Measurements from ENCODE around the gene FANK1.
"Not testable (repeated sequence)": the region's sequence is repeated elsewhere in the genome, so short reads cannot be mapped to it uniquely, and the experiment has no call there.

The FANK1 gene

DNA sequence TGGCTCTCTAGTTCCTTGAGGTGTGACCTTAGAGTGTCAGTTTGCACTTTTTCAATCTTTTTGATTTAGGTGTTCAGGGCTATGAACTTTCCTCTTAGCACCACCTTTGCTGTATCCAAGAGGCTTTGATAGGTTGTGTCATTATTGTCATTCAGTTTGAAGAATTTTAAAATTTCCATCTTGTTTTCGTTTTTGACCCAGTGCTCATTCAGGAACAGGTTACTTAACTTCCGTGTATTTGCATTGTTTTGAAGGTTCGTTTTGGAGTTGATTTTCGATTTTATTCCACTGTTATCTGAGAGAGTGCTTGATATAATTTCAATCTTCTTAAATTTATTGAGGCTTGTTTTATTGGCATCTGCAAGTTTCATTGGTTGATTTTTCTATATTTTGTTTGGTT, 37.3 kb downstream of the FANK1 start:
- no peak for DNase-seq

DNA sequence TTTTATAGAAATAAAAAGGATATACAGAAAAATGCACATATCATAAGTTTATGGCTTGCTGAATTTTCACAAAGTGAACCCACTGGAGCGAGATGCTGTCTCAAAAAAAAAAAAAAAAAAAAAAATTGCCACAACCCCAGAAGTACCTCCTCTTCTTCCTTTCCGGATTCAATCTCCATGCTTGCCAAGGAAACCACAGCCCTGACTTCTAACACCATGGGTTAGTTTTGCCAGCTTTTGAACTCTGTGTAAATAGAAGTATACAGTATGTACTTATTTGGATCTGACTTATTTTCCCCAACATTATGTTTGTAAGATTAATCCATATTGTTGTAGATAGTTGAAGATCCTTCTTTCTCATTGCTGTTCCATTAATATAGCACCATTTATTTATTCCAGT, 40.0 kb downstream of the FANK1 start:
- DNase-seq: no peak

DNA sequence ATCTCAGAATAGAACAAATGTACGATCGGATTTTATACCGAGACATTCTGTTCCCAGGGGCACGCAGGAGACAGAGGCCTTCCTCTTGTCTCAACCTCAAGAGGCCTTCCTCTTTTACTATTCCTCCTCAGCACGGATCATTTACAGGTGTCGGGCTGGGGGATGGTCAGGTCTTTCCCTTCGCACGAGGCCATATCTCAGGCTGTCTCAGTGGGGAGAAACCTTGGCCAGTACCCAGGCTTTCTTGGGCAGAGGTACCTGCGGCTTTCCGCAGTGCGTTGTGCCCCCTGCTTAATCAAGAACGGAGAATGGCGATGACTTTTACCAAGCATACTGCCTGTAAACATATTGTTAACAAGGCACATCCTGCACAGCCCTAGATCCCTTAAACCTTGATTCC, 44.2 kb downstream of the FANK1 start:
- DNase-seq: no peak

DNA sequence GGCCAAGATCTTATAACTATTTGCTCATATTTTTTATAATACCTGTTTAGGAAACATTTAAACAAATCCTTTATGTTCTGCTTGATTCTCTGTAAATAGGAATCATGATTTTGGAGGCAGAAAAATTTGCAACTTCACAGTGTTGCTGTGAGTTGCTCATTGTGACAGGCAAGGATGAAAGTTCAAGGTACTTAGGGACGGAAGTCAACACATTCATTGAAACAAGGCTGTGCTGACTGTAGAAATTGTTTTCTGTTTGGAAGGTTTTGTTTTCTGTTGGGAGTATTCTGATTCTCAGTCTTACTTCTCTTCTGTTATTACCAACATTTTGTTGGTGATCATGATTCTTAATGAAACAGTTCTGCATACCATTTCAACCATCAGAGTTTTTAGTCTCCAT, 54.9 kb downstream of the FANK1 start:
- DNase-seq: no peak

DNA sequence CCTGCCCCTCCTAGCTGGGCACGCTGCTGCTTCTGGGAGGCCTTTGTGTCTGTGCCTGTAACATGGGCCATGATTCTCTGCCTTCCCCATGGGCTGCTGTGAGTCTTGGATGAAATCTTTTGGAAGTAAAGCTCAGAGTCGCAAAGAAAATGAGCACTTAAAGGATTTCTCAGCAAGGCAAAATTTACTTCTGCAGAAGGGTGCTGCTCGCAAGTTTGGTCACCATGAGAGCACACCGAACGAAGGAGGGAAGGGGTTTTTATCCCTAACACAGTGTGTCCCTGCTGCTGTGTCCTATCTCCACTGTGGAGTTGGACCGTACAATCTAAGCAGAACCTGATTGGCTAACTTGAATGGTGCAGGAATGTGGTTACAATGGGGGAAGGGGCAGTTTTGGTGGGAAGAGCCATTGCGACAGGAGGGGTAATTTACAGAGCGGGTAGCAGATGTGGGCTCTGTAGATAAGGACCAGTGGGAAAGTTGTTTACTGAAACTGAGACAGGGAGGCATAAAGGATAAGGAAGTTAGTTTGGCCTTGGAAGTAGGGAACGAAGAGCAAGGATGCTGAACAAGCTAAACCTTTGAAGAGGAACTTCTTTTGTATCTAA, 57.5 kb downstream of the FANK1 start:
- DNase-seq: no peak

DNA sequence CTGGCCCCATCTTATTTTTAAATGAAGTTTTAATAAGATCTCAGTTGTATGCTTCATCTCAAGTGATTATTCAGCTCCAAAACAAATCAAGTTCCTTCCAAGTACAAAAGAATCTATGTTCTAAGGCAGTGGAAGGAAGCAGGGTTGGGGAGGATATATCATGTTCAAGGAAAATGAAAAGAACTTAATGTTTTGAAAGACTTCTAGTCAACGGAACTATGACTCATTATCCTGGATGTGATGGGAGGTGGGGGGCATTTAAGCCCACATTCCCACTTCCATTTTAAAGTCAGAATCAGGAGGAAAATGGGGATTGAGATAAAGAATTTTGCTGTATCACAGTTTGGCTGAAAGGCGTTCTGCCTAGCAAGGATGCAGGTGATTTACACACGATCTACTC, 59.4 kb downstream of the FANK1 start:
- DNase-seq: no peak

DNA sequence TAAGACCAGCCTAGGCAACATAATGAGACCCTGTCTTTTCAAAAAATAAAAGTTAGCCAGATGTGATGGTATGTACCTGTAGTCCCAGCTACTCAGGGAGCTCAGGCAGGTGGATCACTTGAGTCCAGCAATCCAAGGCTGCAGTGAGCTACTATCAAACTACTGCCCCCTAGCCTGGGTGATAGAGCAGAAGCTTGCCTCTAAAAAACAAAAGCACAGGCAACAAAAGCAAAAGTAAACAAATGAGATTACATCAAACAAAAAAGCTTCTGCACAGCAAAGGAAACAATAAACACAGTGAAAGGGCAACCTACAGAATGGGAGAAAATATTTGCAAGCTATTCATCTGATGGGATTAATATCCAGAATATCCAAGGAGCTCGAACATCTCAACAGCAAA, 65.4 kb downstream of the FANK1 start:
- no peak for DNase-seq

DNA sequence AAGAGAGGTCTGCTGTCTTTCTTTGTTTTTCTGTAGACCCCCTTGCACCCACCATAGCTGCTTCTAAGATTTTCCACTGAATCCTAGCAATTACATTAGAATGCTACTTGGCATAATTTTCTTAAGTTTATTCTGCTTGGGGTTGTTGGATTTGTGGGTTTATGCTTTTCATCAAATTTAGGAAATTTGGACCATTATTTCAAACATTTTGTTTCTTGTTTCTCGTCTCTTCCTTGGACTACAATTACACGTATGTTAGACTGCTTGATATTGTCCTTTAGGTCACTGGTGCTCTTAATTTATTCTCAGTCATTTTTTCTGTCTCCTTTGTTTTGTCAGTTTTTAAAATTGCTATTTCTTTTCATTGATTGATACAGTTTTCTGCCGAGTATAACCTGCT, 65.8 kb downstream of the FANK1 start:
- DNase-seq: no peak

DNA sequence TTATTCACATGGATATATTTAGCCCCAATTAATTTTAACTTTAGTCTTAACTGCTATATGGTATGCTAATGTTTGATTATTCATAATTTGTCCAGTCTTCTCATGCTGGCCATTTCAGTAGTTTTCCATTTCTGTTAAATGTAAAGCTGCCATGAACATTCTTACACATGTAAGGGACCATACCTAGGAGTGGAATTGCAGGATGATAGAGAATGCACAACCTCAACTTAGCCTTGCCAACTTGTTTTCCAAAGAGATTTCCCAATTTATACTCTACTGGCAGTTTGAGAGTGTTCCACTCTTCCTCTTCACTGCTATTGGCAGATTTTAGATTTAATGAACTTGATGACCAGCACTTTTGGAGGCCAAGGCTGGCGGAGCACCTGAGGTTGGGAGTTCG, 68.2 kb downstream of the FANK1 start:
- no peak for DNase-seq

DNA sequence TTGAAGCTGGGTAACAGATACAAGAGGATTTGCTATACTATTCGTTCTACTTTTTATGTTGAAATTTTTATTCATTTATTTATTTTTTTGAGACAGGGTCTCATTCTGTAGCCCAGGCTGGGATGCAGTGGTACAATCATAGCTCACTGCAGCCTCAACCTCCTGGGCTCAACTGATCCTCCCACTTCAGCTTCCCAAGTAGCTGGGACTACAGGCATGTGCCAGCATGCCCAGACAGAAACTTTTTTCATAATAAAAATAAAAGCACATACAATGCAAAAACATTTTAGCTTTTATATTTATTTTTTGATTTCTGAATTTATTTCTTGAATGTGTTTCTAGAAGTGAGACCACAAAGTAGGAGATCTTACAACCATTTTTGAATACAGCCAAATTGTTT, 71.2 kb downstream of the FANK1 start:
- no peak for DNase-seq

DNA sequence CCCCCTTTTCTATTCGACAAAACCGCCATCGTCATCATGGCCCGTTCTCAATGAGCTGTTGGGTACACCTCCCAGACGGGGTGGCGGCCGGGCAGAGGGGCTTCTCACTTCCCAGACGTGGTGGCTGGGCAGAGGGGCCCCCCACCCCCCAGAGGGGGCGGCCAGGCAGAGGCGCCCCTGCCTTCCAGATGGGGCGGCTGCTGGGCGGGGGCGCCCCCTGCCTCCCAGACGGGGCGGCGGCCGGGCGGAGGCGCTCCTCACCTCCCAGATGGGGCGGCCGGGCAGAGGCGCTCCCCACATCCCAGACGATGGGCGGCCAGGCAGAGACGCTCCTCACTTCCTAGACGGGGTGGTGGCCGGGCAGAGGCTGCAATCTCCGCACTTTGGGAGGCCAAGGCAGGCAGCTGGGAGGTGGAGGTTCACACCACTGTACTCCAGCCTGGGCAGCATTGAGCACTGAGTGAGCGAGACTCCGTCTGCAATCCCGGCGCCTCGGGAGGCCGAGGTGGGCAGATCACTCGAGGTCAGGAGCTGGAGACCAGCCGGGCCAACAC, 73.8 kb downstream of the FANK1 start:
- not testable (repeated sequence) for DNase-seq

DNA sequence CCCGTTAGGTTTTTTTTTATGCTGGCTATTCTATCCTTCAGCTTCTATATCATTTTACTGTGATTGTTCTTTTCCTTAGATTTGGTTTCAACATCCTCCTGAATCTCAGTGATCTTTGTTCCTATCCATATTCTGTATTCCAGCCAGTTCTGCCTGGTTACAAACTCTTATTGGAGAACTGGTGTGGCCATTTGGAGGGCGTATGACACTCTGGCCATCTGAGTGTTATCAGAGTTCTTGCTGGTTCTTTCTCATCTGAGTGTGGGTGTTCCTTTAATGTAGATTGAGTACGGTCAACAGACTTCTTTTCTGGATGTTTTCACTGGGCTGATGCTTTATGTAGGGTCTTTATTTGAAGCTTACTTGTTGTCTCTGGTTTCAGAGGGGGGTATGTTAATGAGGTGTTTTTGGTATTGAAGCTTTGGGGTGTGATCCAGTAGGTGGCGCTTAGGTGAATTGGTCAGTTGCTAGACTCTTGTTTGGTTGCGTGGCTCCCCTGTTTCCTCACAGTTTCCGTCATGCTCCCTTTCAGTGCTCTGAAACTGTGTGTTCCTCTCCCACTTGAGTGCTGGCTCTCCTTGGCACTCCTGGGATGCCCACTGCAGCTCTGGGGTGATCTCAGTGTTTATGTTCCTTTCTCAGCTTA, 80.7 kb downstream of the FANK1 start:
- DNase-seq: no peak

DNA sequence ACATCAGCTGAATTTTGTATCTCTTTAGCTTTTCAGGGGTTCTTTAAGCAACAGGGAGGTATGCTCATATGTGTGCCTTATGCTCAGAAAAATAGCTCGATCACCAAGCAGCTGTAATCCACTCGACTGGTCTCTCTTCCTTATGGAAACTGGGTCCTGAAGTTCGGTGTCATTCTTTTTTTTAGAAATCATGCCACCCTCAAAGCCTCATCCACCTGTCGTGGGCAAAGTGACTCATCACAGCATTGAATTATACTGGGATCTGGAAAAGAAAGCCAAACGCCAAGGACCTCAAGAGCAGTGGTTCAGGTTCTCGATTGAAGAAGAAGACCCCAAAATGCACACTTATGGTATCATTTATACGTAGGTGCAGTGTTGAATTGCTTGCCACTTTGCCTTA, 83.6 kb downstream of the FANK1 start:
- DNase-seq: no peak

DNA sequence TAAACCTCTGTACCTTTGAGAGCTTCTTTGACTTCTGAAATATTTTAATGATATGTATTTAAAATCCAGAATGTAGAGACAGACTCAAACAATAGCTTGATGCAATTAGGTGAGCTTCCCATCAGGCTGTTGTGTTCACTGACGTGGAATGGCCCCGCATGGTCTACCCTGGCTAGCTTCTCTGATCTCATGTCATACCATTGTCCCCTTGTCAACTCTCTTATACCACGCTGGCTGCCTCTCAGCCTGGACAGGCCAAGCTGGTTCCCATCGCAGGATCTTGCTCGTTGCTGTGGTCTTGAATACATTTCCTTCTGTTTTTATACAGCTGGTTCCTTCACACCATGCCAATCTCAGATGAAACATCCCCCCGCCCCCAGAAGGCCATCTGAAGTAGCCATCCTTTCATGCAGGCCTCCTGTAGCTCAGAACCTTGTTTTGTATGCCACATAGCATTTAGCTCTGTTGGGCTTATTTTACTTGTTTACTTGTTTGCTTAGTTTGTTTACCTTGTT, 84.2 kb downstream of the FANK1 start:
- no peak for DNase-seq

DNA sequence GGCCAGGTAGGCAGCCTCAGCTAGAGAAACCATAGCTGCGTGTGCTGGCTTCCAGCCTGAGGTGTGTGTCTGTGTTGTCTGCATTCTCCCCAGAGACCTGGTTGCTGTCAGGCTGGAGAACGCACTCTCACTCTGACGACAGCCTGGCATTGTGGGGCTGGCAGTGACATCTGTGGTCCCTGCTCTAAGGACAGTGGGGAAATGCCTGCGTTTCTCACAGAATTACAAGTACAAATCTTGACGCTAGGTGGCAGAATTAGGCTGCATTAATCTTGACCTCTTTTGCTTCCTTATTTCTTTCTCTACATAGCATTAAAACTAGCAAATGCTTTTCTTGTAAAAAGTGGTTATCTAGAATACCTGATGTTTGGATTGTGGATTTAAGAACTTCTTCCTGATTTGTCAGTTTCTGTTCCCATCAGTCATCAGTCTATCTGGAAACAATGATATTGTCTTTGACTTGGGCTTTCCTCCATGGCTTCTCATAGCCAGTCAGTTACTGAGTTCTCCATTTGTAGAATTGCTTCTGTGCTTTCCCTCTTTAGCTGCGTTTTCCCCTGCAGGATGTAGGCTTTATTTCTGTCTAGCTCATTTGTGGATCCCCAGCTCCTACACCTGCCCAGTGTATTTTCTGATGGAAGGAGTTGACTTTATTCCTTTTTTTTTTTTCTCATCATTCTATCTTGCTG, 86.0 kb downstream of the FANK1 start:
- DNase-seq: peak; percentile 6

DNA sequence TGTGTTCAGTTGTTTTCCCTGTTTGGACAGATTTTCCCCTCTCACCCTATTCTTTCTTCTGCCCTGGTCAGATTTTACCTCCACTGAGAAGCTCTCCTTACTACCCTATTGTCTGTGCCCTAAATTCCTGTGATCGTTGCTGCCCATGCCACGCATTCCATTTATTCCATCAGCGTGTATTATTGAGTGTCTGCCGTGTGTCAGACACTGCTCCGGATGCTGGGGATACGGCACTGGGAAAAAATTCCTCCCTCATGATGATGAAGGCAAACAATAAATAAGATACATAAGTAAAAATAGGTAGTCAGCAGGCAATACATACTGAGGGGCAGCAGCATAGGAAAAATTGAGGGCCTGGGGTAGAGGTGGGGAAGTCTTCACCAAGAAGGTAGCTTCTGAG, 86.8 kb downstream of the FANK1 start:
- no peak for DNase-seq

DNA sequence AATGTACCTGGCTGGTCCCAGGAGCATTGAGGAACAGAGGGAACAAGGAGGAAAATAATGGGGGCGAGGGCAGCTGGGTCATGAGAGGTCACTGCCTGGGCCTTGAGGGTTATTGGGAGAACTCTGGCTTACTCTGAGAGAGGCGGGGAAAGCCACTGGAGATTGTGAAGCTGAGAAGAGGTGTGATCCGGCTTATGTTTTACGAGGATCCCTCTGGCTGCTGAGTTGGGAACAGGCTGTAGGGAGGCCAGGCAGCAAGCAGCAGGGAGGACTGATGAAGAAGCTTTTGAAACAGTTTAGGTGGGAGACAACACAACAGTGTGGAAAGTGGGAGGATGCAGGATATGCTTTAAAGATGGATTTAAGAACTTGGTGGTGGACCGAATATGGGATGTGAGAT, 87.3 kb downstream of the FANK1 start:
- no peak for DNase-seq

DNA sequence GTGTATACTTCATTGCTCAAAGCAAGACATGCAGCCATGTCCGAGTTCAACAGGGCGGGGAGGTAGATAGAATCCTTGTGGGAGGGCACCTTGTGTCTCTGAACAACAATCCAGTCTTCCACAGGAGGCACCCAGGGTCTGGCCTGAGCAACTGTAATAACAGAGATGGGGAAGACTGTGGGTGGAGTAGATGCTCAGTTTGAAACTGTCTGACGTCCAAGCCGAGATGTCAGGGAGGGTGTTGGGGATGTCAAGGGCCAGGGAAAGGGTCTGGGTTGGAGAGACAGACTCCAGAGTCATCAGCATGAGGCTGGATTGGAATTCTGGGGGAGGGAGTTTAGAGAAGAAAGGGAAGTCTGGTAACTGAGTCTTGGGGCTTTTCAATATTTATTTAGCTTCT, 88.0 kb downstream of the FANK1 start:
- DNase-seq: no peak

DNA sequence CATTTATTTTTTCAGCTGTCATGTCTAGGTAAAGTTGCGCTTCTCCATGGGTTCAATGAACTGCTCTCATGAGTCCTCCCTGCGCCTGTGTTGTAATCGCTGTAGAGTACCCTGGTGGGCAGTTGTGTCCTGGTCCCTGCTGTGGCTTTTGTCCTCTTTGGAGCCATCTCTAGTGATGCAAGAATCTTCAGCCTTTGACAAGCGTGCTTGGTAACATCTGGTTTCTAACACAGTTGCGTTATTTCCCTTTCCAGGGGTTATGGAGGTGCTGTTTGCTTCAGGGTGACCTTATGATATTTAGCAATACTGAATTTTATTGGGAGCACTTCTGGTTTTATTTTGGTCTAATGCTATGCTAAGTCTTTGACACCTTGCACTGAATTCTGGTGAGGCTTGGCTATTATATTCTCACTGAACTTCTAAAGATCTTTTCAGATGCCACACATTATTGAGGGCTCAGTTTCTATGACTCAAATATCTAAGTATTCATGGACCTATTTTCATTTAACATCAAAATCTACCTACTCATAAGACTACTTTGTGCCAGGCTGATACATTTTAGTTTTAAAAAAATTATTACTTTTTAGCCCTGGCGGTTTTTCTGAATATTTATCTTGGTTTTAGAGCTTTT, 88.6 kb downstream of the FANK1 start:
- no peak for DNase-seq

DNA sequence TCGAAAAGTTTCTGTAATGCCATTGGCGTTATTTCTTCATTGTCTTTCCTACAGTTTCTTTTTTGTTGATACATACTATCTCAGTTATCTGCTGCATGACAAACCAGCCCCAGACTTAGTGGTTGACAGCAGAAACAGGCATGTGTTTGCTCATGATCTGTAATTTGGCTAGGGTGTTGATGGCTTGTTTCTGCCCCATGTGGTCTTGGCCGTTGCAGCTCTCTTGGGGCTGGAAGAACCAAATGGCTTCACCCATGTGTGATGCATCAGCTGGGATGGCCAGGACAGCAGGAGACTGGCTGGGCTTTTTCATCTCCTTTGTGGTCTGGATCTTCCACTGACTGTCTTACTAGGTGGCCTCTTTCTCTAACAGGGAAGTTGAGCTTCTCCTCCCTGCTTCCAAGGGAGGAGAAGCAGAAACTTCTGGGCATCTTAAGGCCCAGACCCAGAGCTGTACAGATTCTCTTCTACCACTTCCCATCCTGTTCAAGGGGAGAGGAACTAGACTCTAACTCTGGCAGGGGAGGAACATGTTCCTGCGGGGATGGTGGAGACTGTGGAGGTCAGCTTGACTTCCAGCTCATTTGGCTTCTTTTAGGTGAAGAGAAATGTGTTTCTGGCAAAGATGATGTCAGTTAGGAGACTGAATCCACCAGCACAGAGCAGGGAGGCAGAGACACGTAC, 89.3 kb downstream of the FANK1 start:
- no peak for DNase-seq

DNA sequence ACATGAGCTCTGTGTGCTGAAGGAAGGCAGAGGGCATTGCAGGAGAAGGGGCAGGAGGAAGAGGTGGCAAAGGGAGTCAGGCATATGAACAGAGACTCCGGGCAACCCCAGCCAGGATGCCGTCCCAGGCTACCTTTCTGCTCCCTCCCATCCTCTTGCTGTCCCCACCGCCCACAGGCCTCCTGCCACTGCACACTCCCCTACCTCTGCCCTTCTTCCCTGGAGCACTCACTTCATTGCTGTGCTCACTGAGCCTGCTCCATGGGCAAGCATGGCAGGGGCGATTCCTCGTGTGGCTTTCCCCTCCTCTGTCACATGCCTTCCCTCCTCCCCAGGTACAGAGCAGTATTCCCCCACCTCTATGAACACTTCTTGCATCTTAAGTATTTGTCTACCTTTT, 93.4 kb downstream of the FANK1 start:
- DNase-seq: no peak

DNA sequence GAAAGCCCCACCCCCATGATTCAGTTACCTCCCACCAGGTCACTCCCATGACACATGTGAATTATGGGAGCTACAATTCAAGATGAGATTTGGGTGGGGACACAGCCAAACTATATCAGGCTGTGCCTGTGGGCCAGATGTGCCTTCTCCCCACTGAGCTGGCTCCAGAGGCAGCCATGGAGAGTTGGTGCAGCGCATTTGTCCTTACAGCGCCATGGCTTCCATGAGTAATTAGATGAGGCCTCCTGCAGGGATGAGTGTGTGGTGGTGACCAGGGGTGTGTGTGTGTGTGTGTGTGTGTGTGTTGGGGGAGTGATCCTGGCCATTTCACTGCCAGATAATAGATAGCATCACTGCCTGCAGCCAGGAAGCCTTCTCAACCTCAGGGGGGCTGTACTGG, 94.6 kb downstream of the FANK1 start:
- DNase-seq: no peak

DNA sequence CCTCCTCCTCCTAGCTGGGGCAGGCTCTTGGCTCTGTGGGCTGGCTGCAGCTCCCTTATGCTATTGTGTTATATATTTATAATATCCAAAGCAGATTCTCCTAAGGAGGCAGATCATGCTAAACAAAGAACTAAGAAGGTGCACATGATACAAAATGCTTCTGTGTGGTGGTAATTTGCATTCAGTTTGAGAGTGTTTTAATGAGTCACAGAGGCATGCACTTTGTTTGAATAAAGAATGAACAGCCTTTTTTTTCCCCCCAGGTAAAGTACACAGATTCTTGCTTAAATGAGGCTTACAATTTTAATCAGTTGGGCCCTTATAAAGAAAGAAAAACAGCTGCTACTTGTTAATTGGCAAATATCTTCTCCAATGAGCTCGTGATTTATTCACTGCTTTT, 95.0 kb downstream of the FANK1 start:
- no peak for DNase-seq

All from CD4-positive, alpha-beta T cell treated with Interferon gamma for 1 hour (primary cell).